CD4-positive, alpha-beta T cell treated with Interleukin-2 at 100 ng/mL for 4 hours (primary cell): ENCODE measurements around the gene GALNT13.

ENCODE experiments used
- DNase-seq: peaks from one replicate; pipeline ENCODE4 v3.0.0-alpha.2; 2020; ENCODE audit warnings: low spot score

Gene GALNT13

GRCh38 chr2:153871231-153872221 is at the start of gene GALNT13:
GALNT13 (plus strand) TSS chr2:153871922.
- DNase-seq = no peak

DNA sequence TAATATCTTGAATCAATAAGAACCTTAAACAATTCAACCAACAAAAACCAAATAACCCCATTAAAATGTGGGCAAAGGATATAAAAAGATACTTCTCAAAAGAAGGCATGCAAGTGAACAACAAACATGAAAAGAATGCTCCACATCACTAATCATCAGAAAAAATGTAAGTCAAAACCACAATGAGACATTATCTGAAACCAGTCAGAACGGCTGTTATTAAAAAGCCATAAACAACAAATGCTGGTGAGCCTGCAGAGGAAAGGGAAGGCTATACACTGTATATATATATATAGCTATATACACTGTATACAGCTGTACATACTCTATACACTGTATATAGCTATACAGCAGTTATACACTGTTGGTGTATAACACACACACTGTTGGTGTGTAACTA is 47.8 kb upstream of the GALNT13 start:
- DNase-seq = no peak

DNA sequence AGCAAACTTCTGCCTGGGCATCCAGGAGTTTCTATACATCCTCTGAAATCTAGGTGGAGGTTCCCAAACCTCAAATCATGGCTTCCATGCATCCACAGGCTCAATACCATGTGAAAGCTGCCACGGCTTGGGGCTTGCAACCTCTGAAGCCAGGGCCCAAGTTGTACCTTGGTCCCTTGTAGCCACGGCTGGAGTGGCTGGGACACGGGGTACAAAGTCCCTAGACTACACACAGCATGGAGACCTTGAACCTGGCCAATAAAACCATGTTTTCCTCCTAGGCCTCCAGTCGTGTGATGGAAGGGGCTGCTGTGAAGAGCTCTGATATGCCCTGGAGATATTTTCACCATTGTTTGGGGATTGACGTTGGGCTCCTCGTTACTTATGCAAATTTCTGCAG is 43.4 kb upstream of the GALNT13 start:
- DNase-seq = no peak

DNA sequence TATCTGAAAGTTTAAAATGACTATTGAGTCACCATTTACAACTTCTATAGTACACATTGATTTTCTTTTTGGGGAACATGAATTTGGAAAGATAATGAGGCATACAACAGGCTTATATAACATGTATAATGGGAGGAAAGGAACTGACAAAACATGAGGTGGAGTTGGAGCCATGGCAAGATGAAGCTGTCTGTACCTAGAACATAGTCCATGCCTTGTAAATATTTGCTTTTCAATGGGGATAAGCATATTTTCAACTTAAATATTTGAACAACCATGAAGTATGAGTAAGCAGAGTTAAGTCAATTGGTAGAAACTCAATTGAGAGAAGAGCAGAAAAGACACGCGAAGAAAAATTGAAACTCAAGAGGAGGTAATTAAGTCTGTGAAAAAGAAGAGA is 37.1 kb upstream of the GALNT13 start:
- no peak for DNase-seq

GRCh38 chr2:153858250-153858649 is 13.5 kb upstream of the GALNT13 start:
- no peak for DNase-seq

- DNase-seq = no peak
Measured at GRCh38 chr2:153864022-153864421, 7.7 kb upstream of the GALNT13 start.

GRCh38 chr2:153866595-153866994 is 5.1 kb upstream of the GALNT13 start:
- DNase-seq = no peak

- no peak for DNase-seq
Measured at GRCh38 chr2:153870308-153870707, 1.4 kb upstream of the GALNT13 start.

GRCh38 chr2:153872311-153873051 is 759 bp downstream of the GALNT13 start:
- DNase-seq = no peak

- no peak for DNase-seq
Measured at GRCh38 chr2:153873052-153874048, 1.6 kb downstream of the GALNT13 start.

- no peak for DNase-seq
Measured at GRCh38 chr2:153875801-153876466, 4.2 kb downstream of the GALNT13 start.

DNA sequence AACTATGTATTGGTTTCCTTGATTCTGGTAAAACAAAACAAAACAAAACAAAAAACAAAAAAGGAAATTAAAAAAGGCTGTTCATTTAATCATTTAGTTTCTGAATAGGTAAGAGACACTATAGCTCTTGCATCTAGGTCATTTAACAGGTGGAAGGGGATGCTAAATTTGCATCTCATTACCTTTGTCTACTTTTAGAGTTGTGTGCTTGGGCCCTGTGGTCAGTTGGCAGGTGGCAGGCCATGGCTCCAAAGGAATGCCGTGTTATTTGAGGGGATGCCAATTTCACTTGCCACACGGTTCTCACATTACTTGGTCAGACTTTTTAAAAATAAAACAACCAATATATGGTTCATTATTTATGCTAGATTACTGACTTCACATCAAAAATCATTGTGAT is 9.2 kb downstream of the GALNT13 start:
- no peak for DNase-seq

GRCh38 chr2:153886833-153887232 is 15.1 kb downstream of the GALNT13 start:
- no peak for DNase-seq

DNA sequence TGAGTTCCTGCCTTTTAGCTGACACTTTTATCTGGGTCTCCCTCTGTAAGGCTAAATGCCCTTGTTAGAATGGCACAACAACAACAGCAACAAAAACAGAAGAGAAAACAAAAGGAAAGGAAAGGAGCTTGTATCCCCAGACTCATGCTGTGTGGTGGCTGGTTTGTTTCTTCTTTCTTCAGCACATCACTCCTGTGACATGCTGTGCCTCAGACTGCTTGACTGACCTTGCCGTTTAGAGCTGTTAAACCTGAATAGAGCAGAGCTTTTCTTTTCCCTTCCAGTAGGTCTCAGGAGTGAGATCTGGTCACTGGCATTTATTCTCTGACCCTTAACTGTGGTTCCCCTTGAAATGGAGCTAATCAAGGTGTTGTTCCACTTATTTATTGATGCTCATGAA is 18.9 kb downstream of the GALNT13 start:
- DNase-seq = no peak

DNA sequence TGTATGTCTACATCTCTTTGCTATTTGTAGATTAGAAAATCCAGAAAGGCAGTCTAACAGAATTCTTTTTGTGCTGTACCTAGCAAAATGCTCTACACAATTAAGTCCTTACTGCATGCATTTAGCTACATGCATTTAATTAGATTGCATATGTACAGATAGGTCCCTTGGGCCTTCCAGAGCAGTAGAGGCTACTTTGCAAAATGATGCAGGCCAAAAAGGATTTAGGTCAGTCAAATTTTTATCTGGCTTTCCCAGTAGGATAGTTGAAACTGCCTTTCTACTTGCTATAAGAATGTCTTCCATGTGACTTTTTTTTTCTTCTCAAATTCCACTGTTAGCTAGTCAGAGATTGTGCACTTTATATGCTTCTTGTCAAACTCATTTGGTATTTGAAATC is 19.3 kb downstream of the GALNT13 start:
- no peak for DNase-seq

GRCh38 chr2:153912798-153913396 is 41.2 kb downstream of the GALNT13 start:
- no peak for DNase-seq

DNA sequence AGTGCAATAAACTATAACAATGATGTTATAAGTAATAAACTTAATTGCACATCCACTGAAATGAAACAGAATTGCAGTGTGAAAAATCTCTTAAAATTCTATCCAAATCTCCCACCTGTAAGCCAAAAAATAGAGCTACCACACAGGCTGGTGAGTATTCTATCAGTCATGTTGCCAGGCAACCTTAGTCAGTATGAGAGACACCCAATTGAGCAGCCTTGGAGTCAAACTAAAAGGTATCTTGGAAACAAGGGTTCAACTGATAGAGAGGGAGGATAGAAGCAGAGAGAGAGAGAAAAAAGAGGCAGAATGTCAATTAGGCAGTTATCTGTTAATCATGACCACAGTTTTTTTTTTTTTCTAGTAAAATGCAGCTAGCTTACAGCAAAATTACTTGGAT is 45.8 kb downstream of the GALNT13 start:
- DNase-seq = no peak

DNA sequence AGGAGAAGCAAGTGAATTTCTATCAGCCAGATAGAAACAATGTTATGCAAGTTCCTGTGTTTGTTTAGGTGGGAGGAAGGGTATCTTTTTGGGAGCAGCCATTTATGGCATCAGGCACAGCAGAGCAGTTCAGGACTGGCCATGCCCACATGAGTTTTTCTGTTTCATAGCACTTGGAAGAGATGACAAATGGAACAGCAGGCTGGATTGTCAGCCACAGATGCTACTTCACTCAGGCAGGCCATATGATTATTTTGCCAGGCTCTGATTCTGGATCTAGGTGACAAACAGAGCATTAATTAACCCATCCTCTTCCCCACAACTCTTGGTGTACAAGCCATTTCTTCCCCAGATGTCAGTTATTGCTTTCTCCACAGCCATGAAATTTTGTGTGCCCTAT is 63.8 kb downstream of the GALNT13 start:
- DNase-seq = no peak

DNA sequence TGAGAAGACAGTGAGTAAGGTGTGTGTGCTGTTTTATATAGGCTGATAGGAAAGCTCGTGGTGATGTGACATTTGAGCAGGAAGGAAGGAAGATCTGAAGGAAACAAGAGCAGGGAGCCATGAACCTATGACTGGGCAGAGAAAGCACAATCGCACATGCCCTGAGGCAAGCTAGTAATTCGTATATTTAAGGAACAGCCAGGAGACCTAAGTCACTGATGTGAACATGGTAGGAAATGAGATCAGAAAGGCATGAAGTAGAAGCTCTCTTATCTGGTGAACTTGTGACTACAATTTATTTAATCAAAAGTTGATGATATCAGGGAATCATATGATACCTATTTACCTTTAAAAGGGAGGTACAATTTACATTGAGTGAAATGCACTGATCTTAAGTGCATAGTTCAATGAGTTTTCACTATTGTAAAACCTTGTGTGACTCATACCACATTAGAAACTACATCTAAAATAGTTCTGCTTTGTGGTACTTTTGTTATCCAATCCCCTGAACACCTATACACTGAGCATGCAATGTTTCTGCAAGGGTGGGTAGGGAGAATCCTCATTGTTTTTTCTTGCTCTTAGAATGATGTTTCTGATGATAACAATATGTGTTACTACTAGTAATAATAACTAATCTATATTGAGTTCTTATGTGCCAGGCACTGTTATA is 67.5 kb downstream of the GALNT13 start:
- no peak for DNase-seq

GRCh38 chr2:153940511-153940910 is 68.8 kb downstream of the GALNT13 start:
- no peak for DNase-seq
